H9 (cell line): Measurements from ENCODE around the gene CAMTA1. TPM values are rescaled to one million over a fixed set of nuclear protein-coding genes. Genes with fewer than 3 reads are reported as not detected.
A peak's percentile ranks its signal among the peaks of the same experiment; 100 is the strongest.

Source experiments
- DNase-seq: peaks from one replicate; pipeline ENCODE4 v3.0.0-alpha.2; 2017
- H2AFZ ChIP-seq: one replicate; pipeline ENCODE4 v1.6.1; 2013; ENCODE audit warnings: mild to moderate bottlenecking, low read length, control low read depth, moderate library complexity
- H2AK5ac ChIP-seq: 2 replicates; pipeline ENCODE4 v1.6.1; 2013; ENCODE audit warnings: low read length, control low read depth, mixed read lengths; ENCODE audit not compliant: insufficient read length
- H2BK120ac ChIP-seq: one replicate; pipeline ENCODE4 v1.6.1; 2013; ENCODE audit warnings: low read depth, mild to moderate bottlenecking, low read length, control low read depth, inconsistent platforms; ENCODE audit not compliant: poor library complexity, severe bottlenecking
- H2BK12ac ChIP-seq: 2 replicates; pipeline ENCODE4 v1.6.1; 2013; ENCODE audit warnings: low read length, control low read depth, mixed read lengths, low read depth; ENCODE audit not compliant: insufficient read length
- H2BK15ac ChIP-seq: 2 replicates; pipeline ENCODE4 v1.6.1; 2013; ENCODE audit warnings: low read depth, low read length, control low read depth
- H2BK20ac ChIP-seq: one replicate; pipeline ENCODE4 v1.6.1; 2013; ENCODE audit warnings: low read depth, mild to moderate bottlenecking, low read length, control low read depth, inconsistent platforms; ENCODE audit not compliant: poor library complexity, severe bottlenecking
- H2BK5ac ChIP-seq: 2 replicates; pipeline ENCODE4 v1.6.1; 2013; ENCODE audit warnings: low read length, control low read depth, mixed read lengths; ENCODE audit not compliant: insufficient read length
- H3K14ac ChIP-seq: 2 replicates; pipeline ENCODE4 v1.6.1; 2013; ENCODE audit warnings: low read length, control low read depth; ENCODE audit not compliant: insufficient read depth
- H3K18ac ChIP-seq: 2 replicates; pipeline ENCODE4 v1.6.1; 2013; ENCODE audit warnings: low read depth, mild to moderate bottlenecking, mixed read lengths, low read length, control low read depth; ENCODE audit not compliant: insufficient read length
- H3K23ac ChIP-seq: 2 replicates; pipeline ENCODE4 v1.6.1; 2013; ENCODE audit warnings: low read length, control low read depth, mixed read lengths, low read depth; ENCODE audit not compliant: insufficient read length
- H3K23me2 ChIP-seq: 2 replicates; pipeline ENCODE4 v1.6.1; 2013; ENCODE audit warnings: low read depth, mild to moderate bottlenecking, mixed read lengths, low read length, control low read depth; ENCODE audit not compliant: insufficient read length, poor library complexity, severe bottlenecking
- H3K27ac ChIP-seq: 2 replicates; pipeline ENCODE4 v1.5.1; 2013; ENCODE audit warnings: low read length, control low read depth, mixed read lengths, low read depth; ENCODE audit not compliant: insufficient read length
- H3K27me3 ChIP-seq: 2 replicates; pipeline ENCODE4 v1.6.1; 2013; ENCODE audit warnings: low read length, control low read depth, inconsistent platforms; ENCODE audit not compliant: insufficient read depth
- H3K4ac ChIP-seq: 2 replicates; pipeline ENCODE4 v1.6.1; 2013; ENCODE audit warnings: low read depth, mild to moderate bottlenecking, control low read depth, inconsistent platforms, low read length, moderate library complexity
- H3K4me1 ChIP-seq: 2 replicates; pipeline ENCODE4 v1.6.1; 2013; ENCODE audit warnings: low read length, control low read depth, inconsistent platforms; ENCODE audit not compliant: insufficient read depth
- H3K4me2 ChIP-seq: 2 replicates; pipeline ENCODE4 v1.6.1; 2013; ENCODE audit warnings: low read length, control low read depth, mixed read lengths; ENCODE audit not compliant: insufficient read length, insufficient read depth
- H3K56ac ChIP-seq: 2 replicates; pipeline ENCODE4 v1.6.1; 2013; ENCODE audit warnings: low read depth, mild to moderate bottlenecking, mixed read lengths, low read length, control low read depth; ENCODE audit not compliant: insufficient read length
- H3K79me1 ChIP-seq: 2 replicates; pipeline ENCODE4 v1.6.1; 2013; ENCODE audit warnings: low read depth, mild to moderate bottlenecking, moderate library complexity, low read length, control low read depth, inconsistent platforms; ENCODE audit not compliant: insufficient read depth, poor library complexity, severe bottlenecking
- H3K79me2 ChIP-seq: 2 replicates; pipeline ENCODE4 v1.6.1; 2013; ENCODE audit warnings: low read length, control low read depth, inconsistent platforms; ENCODE audit not compliant: insufficient read depth
- H3K9ac ChIP-seq: 2 replicates; pipeline ENCODE4 v1.6.1; 2013; ENCODE audit warnings: low read length, control low read depth, mixed read lengths; ENCODE audit not compliant: insufficient read length; ENCODE audit errors: extremely low read depth
- H3K9me3 ChIP-seq: one replicate; pipeline ENCODE4 v1.6.1; 2013; ENCODE audit warnings: low read depth, low read length, inconsistent platforms; ENCODE audit not compliant: control insufficient read depth
- H3T11ph ChIP-seq: one replicate; pipeline ENCODE4 v1.6.1; 2013; ENCODE audit warnings: mild to moderate bottlenecking, low read length, control low read depth, inconsistent platforms
- H4K20me1 ChIP-seq: one replicate; pipeline ENCODE4 v1.6.1; 2013; ENCODE audit not compliant: control insufficient read depth, insufficient read length, insufficient read depth
- H4K5ac ChIP-seq: 2 replicates; pipeline ENCODE4 v1.6.1; 2013; ENCODE audit warnings: low read depth, mild to moderate bottlenecking, mixed read lengths, low read length, control low read depth; ENCODE audit not compliant: insufficient read length
- H4K8ac ChIP-seq: replicated peaks from 2 replicates; pipeline ENCODE4 v1.6.1; 2013; ENCODE audit warnings: low read length, control low read depth, mixed read lengths, low read depth; ENCODE audit not compliant: insufficient read length
- H4K91ac ChIP-seq: 2 replicates; pipeline ENCODE4 v1.6.1; 2013; ENCODE audit warnings: low read depth, mild to moderate bottlenecking, moderate library complexity, mixed read lengths, low read length, control low read depth; ENCODE audit not compliant: insufficient read length
- H3K27ac Mint-ChIP-seq, 3 experiments: 2 replicates in 2 of 3; 3 replicates in 1 of 3; pipeline ENCODE4 v1.8.0; 2020 to 2021; ENCODE audit warnings: mixed read lengths in 3 of 3, mild to moderate bottlenecking in 1 of 3, moderate library complexity in 1 of 3
- H3K27me3 Mint-ChIP-seq: 2 replicates; pipeline ENCODE4 v1.8.0; 2021; ENCODE audit warnings: low read depth, mild to moderate bottlenecking, moderate library complexity, mixed read lengths
- H3K36me3 Mint-ChIP-seq, 3 experiments: 2 replicates in 2 of 3; 3 replicates in 1 of 3; pipeline ENCODE4 v1.8.0; 2020 to 2021; ENCODE audit warnings: low read depth in 3 of 3, mixed read lengths in 3 of 3; ENCODE audit not compliant: insufficient read depth in 1 of 3
- H3K4me1 Mint-ChIP-seq, 2 experiments: 2 replicates each; pipeline ENCODE4 v1.8.0; 2020; ENCODE audit warnings: mixed read lengths in 2 of 2
- H3K4me3 Mint-ChIP-seq, 2 experiments: 2 replicates in 1 of 2; 3 replicates in 1 of 2; pipeline ENCODE4 v1.8.0; 2020 to 2021; ENCODE audit warnings: mild to moderate bottlenecking in 2 of 2, mixed read lengths in 2 of 2, moderate library complexity in 1 of 2
- H3K9me3 Mint-ChIP-seq, 2 experiments: 2 replicates in 1 of 2; 3 replicates in 1 of 2; pipeline ENCODE4 v1.8.0; 2020; ENCODE audit warnings: mild to moderate bottlenecking in 2 of 2, mixed read lengths in 2 of 2, moderate library complexity in 1 of 2
- WGBS: extraction: QIAGEN DNeasy Blood & Tissue Kit; methylation state at CpG from one replicate; pipeline ENCODE4 v1.1.7; 2013; ENCODE audit warnings: missing lambda C conversion rate, low lambda C conversion rate, mixed read lengths; ENCODE audit not compliant: insufficient read length; ENCODE audit errors: extremely low coverage; 5-methylcytosine and 5-hydroxymethylcytosine counted together
- total RNA-seq: library from RNA; stranded (reverse); gene quantifications from 2 replicates; pipeline ENCODE4 v1.2.1, GENCODE V29; 2021
- TF ChIP-seq, protein P1 (sequence below): fragments of 200-600 bp; sonication (generic); conservative IDR thresholded peaks from 3 replicates; pipeline ENCODE4 v1.8.0; 2021; ENCODE audit warnings: antibody characterized with exemption, mild to moderate bottlenecking

Gene CAMTA1
- total RNA-seq, 1 experiment from 2014 or later: 115 TPM

DNA sequence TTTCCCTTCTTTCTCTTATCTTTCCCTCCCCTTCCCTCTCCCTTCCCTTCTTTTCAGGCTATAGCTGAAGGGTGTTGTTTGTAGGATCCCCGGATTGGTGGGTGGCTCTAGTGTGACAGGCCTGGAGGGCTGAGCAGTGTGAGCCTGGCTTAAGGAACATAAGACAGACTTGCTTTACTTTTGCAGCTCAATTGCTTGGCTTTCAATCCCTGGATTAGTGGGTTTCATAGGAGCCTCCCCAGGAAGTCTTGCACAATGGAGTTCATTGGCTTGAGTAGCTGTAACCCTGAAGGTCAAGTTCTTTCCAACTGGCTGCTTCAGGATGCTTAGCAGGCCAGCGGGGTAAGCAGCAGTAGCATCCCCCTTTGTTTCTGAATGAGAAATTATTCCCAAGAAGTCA is 126.7 kb downstream of the CAMTA1 start:
- Histone ChIP-seq H2BK12ac (no peak overlapping the region), H3K18ac (no peak overlapping the region), H2BK5ac (no peak overlapping the region), H3K56ac (no peak overlapping the region), H3T11ph (no peak overlapping the region), H3K9ac (no peak overlapping the region), H3K4ac (no peak overlapping the region), H3K23ac (no peak overlapping the region), H3K4me2 (no peak overlapping the region), H2BK15ac (no peak overlapping the region), H3K14ac (no peak overlapping the region), H3K27ac (no peak overlapping the region), H3K9me3 (no peaks in the 10 kb centered on the region), H4K8ac (no peak overlapping the region), H3K79me1 (no peaks in the 10 kb centered on the region), H2BK120ac (no peak overlapping the region), H3K79me2 (no peaks in the 10 kb centered on the region), H4K20me1 (no peaks in the 10 kb centered on the region), H3K23me2 (no peaks in the 10 kb centered on the region), H2BK20ac (no peak overlapping the region), H3K27me3 (no peaks in the 10 kb centered on the region), H3K4me1 (peaks cover 6% of the 10 kb centered on the region; the same call in 1 of the 2 replicates), H4K91ac (no peak overlapping the region), H2AFZ (no peak overlapping the region), H4K5ac (no peak overlapping the region), H2AK5ac (no peak overlapping the region)
- peaks cover 4 to 5% of the 10 kb centered on the region in 2 experiments; a peak in 3 of 5 replicates for H3K9me3 Mint-ChIP-seq
- no peak for DNase-seq
- H3K27me3 Mint-ChIP-seq: no peaks in the 10 kb centered on the region
- TF ChIP-seq, protein P1, sequence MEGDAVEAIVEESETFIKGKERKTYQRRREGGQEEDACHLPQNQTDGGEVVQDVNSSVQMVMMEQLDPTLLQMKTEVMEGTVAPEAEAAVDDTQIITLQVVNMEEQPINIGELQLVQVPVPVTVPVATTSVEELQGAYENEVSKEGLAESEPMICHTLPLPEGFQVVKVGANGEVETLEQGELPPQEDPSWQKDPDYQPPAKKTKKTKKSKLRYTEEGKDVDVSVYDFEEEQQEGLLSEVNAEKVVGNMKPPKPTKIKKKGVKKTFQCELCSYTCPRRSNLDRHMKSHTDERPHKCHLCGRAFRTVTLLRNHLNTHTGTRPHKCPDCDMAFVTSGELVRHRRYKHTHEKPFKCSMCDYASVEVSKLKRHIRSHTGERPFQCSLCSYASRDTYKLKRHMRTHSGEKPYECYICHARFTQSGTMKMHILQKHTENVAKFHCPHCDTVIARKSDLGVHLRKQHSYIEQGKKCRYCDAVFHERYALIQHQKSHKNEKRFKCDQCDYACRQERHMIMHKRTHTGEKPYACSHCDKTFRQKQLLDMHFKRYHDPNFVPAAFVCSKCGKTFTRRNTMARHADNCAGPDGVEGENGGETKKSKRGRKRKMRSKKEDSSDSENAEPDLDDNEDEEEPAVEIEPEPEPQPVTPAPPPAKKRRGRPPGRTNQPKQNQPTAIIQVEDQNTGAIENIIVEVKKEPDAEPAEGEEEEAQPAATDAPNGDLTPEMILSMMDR: no peak
- H3K4me3 Mint-ChIP-seq: no peak overlapping the region
- peaks cover 3 to 7% (median 4%) of the 10 kb centered on the region in 3 experiments; a peak in 6 of 7 replicates for H3K36me3 Mint-ChIP-seq
- H3K4me1 Mint-ChIP-seq: peaks cover 39 to 51% of the 10 kb centered on the region in 2 experiments
- H3K27ac Mint-ChIP-seq: peak overlapping the region; percentile 63 to 95 (median 88); a peak in 6 of 7 replicates
- no CpG with 5 or more reads among the region's 2 CpGs for WGBS
